Kidney epithelial cell (primary cell): ENCODE results near the gene CHD1L. TPM values are rescaled to one million over a fixed set of nuclear protein-coding genes. Genes with fewer than 3 reads are reported as not detected.

Experiments used
- DNase-seq: peaks from one replicate; pipeline ENCODE4 v3.0.0-alpha.2; 2010; ENCODE audit warnings: low read depth
- H3K27me3 ChIP-seq: 2 replicates; pipeline ENCODE4 v1.6.0; 2011; ENCODE audit warnings: low read length; ENCODE audit not compliant: control insufficient read depth, insufficient read depth
- H3K36me3 ChIP-seq: 2 replicates; pipeline ENCODE4 v1.5.1; 2011; ENCODE audit warnings: low read length; ENCODE audit not compliant: control insufficient read depth, insufficient read depth
- H3K4me3 ChIP-seq: 2 replicates; pipeline ENCODE4 v1.5.1; 2011; ENCODE audit warnings: low read depth, mild to moderate bottlenecking, control low read depth, low read length
- total RNA-seq: library from RNA; depleted of rRNA; stranded (reverse); fragments of >200 nt; gene quantifications from 2 replicates; pipeline ENCODE4 v1.2.3, GENCODE V29; 2015
- TF ChIP-seq, protein P1 (sequence below): IDR thresholded peaks from 2 replicates; pipeline ENCODE4 v1.5.1; 2011; ENCODE audit warnings: mild to moderate bottlenecking, moderate library complexity, low read length, control low read depth, inconsistent platforms; ENCODE audit not compliant: insufficient read depth, poor library complexity, severe bottlenecking

CHD1L gene
- total RNA-seq, 1 donor from 2014 or later: 35.7 TPM

GRCh38 chr1:147273409-147274336 is 31.2 kb downstream of the CHD1L start:
- TF ChIP-seq, protein P1, sequence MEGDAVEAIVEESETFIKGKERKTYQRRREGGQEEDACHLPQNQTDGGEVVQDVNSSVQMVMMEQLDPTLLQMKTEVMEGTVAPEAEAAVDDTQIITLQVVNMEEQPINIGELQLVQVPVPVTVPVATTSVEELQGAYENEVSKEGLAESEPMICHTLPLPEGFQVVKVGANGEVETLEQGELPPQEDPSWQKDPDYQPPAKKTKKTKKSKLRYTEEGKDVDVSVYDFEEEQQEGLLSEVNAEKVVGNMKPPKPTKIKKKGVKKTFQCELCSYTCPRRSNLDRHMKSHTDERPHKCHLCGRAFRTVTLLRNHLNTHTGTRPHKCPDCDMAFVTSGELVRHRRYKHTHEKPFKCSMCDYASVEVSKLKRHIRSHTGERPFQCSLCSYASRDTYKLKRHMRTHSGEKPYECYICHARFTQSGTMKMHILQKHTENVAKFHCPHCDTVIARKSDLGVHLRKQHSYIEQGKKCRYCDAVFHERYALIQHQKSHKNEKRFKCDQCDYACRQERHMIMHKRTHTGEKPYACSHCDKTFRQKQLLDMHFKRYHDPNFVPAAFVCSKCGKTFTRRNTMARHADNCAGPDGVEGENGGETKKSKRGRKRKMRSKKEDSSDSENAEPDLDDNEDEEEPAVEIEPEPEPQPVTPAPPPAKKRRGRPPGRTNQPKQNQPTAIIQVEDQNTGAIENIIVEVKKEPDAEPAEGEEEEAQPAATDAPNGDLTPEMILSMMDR: peak; percentile 24
- Histone ChIP-seq H3K27me3 (no peaks in the 10 kb centered on the region), H3K4me3 (no peak overlapping the region), H3K36me3 (no peaks in the 10 kb centered on the region)
- DNase-seq: peak; percentile 37

- no peak for DNase-seq
- Histone ChIP-seq H3K36me3 (no peaks in the 10 kb centered on the region), H3K27me3 (no peaks in the 10 kb centered on the region), H3K4me3 (no peak overlapping the region)
- TF ChIP-seq, protein P1: no peak
Measured at GRCh38 chr1:147281950-147282349, 39.5 kb downstream of the CHD1L start.

GRCh38 chr1:147283011-147283410 is 40.5 kb downstream of the CHD1L start:
- no peak for DNase-seq
- Histone ChIP-seq H3K36me3 (no peaks in the 10 kb centered on the region), H3K27me3 (no peaks in the 10 kb centered on the region), H3K4me3 (no peak overlapping the region)
- TF ChIP-seq, protein P1: no peak

DNA sequence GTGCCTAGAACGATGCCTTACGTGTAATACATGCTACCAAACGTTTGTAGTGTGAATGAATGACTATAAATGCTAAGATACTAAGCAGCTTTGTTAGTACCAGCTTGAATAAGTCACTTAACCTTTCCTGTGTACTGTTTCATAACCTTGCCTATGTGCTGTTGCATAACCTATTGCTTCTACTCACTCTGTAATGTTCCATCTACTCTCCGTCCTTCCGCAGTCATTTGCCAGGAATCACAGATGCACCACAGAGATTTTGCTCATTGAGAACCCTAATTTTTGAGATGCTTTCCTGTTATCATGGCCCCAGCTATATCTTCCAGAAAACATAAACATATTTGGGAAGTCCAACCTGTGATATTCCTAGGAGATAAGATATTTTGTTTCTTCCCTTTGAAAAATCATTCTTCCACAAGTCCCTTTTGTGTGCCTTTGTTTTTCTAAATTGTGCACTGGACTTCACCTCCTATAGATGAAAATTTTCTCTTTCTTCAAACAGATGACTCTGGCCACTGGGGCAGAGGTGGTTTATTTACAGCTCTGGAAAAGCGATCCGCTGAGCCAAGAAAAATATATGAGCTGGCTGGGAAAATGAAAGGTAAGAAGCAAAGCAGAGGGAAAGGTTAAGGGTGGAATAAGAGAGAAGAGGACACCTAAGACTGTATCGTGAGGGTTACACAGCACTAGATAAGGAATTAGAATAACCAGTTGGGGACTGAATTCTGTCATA is 44.8 kb downstream of the CHD1L start:
- TF ChIP-seq, protein P1: no peak
- no peak overlapping the region for H3K4me3 ChIP-seq
- H3K27me3 ChIP-seq: no peaks in the 10 kb centered on the region
- no peaks in the 10 kb centered on the region for H3K36me3 ChIP-seq
- DNase-seq: no peak

DNA sequence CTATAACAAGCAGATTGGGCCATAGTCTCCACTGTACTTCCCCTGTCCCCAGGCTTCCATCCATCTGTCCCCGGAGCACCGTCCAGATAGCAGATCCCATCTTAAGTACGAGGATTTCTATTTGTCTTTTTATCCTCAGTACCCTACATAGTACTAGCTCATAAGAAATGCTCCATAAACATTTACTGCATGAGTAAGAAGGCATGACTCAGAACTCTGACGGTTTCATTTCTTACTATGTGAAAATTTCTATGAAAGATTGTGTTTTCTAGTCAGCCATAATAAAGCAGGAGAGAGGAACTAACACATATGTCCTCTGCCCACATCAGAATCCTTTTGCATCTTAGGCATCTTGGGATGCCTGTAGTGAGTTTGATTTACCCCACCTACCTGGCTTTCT is 49.5 kb downstream of the CHD1L start:
- Histone ChIP-seq H3K4me3 (no peak overlapping the region), H3K27me3 (no peaks in the 10 kb centered on the region), H3K36me3 (peaks cover 1% of the 10 kb centered on the region)
- TF ChIP-seq, protein P1: no peak
- DNase-seq: peak; percentile 29
